ENCODE results near the gene TUSC1.
"Not testable (repeated sequence)": the region's sequence is repeated elsewhere in the genome, so short reads cannot be mapped to it uniquely, and the experiment has no call there.

The TUSC1 gene

DNA sequence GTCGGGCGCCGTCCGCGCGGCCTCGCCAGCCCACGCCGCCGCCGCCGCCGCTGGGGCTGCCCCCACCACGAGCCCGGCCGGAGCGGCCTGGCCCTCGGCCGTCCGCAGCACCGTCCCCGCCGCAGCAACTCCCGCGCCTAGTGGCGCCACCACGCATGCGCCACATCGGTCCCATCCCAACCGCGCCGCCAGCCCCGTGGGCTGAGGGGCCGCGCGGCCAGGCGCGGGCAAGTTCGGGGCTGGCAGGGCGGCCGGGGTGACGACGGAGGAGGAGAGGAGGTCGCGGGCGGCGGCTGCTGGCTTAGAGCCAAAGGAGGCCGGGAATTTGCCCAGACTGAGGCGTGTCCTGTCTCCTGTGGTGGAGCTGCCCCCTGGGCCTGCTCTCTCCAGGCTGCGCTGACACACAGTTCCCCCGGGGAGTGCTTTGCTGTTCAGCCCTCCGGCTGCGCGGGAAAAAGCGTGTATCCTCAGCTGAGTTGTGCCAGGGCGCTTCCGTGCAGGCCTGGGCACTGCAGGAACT lies at the start of gene TUSC1:
Gene TUSC1, minus strand, starts transcription at position 298 of the 520 bp plus-strand sequence. Its CDS starts 132 bp downstream, at position 166.
- peak; percentile 21 for DNase-seq (ENCODE audit: low spot score)

DNA sequence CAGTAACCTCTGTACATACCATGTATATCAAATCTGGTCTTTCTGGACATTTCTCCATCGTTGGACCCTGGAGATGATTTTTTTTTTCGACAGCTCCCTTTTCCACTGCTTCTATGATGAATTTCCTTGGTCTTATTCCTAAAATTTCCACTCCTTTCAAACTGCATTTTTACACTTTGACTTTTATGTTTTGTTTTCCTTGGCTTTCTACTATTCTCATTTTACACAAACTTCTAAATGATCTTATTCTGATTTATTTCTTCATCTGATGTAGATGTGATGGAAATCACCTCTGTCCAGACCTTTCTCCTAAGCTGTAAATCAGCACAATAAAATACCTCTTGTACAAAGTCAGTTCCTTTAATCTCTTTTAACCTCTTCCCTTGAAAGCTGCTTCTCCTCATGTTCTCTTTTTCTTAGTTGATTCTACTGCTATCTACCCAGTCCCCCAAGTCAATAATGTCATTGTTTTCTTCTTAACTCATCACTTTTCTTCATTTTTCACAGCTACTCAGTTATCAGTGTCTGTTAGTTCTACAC lies 48.7 kb upstream of the TUSC1 start:
- no peak for DNase-seq (ENCODE audit: low spot score)

DNA sequence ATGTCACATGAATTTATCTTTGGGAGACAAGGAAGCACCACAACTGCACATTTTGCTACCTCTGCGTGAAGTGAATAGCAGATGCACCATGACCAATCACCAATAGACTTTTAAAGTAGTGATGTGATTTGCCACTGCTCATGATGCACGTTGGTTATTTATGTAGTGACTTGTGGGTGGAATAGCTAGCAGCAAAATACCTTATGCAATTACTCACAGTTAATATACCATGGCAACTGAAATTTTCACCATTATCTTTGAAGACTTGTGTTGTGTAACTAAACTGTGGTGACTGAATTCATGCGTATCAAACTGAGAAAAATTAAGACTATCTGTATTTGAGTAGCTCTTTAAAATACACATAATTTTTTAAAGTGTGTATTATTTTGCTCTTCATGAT lies 46.2 kb upstream of the TUSC1 start:
- no peak for DNase-seq (ENCODE audit: low spot score)

DNA sequence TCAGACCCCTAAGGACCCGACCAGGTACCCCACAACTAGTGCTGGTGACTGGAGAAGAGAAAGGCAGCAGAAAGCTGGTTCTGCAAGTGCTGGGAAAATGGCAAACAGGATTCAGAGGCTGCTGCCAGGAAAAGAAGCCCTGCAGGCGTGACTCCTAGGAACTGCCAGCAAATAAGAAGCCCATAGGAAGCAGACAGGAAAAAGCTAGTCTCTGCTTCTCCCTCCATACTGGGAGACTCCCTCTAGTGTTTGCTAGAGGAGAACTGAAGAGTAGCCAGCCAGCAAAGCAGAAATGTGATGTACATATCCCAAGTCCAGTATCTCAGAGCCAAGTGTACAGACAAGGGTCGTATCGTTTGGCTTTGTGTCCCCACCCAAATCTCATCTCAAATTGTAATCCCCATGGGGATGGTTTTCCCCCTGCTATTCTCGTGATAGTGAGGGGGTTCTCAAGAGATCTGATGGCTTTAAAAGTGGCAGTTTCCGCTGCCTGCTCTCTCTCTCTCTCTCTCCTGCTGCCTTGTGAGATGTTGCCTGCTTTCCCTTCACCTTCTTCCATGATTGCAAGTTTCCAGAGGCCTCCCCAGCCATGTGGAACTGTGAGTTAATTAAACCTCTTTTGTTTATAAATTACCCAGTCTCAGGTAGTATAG lies 38.1 kb upstream of the TUSC1 start:
- DNase-seq (ENCODE audit: low spot score): peak; percentile 24

DNA sequence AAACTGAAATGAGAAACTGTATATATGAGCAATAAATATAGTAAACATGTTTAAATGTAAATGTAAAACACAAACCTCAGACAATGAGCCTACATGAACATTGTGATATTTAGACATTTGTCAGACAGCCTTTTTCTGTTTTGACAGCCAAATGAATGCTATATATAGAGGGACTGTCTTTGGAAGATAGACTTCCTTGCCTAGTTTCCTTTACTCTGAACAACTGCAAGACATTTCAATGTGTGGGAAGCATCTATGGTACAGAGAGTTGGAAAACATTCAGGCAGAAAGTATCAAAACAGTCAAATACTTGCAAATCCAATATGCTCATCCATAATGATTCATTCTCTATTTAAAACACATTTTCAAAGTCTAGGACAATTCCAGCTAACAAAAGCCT lies 31.7 kb upstream of the TUSC1 start:
- DNase-seq (ENCODE audit: low spot score): no peak

DNA sequence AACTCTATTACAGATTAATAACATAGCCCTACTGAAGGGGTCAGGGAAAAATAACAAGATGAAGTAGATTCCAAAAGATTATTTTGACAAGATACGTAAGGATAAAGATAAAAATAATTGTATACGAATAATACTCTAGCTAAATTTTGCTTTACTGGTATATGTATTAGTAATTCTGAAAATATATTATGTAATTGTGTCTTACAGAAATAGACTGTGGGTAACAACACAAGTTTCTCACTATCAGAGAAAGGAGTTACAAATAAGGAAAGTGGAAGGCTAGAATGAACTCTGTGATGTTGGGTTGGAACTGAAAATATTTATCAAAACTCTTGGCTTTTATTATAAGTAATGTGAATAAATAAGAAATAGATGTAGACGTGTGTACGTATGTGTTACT lies 26.6 kb upstream of the TUSC1 start:
- no peak for DNase-seq (ENCODE audit: low spot score)

DNA sequence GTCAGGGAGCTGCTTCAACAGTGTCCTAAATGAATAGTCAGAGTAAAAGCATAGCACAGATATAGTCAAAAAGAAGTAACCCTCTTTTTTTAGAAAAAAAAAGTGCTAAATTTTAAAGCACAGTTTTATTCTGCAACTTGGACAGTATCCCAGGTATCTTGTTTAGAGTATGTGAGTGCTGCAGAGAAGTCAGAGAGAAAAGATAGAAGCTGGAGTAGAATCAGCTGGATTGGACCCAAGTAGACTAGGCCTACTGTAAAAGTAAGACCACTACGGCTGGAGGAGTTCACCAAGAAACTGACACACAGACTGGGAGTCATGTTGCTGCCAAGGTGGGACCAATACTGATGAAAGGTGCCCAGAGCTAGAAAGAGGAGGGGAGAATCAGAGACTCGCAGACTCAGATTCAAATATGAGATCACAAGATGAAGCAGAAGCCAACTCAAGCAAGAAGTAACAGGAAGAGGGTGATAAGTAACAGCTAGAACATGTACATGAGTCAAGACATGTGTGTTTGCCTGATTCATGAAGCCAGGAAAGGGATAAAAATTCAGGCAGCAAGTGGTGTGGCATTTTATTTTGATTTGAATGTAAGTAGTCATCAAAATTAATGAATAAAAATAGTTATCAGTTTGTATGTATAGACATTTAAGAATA lies 25.6 kb upstream of the TUSC1 start:
- no peak for DNase-seq (ENCODE audit: low spot score)

DNA sequence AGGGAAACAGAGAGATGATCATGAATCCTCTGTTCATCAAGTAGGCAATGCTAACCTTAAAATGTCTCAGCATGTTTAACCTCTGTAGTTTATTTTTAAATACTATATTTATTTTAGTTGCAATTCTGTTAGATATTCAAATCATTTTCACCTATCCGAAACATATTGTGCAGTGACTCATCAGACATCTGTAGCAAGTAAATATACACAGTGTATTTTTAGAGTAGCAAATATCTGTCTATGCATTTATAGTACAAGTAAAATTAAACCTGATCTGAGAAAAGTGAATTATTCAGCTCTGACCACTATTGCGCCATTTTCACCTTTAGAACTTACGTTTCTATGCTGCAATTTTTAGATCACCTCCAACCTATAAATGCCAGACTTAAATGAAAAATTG lies 24.3 kb upstream of the TUSC1 start:
- no peak for DNase-seq (ENCODE audit: low spot score)

DNA sequence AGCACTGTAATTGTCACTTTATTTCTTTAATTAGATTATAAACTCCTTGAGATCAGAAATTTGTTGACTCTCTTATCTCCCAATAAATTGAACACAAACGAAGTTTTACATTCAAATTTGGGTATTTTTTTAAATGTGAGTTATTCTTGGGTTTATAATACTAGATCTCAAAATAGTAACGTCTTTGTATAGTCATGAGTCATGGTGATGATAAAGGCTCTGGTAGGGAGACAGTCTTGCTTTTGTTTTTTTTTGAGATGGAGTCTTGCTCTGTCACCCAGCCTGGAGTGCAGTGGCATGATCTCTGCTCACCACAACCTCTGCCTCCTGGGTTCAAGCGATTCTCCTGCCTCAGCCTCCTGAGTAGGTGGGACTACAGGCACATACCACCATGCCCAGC lies 22.7 kb upstream of the TUSC1 start:
- DNase-seq (ENCODE audit: low spot score): not testable (repeated sequence)

DNA sequence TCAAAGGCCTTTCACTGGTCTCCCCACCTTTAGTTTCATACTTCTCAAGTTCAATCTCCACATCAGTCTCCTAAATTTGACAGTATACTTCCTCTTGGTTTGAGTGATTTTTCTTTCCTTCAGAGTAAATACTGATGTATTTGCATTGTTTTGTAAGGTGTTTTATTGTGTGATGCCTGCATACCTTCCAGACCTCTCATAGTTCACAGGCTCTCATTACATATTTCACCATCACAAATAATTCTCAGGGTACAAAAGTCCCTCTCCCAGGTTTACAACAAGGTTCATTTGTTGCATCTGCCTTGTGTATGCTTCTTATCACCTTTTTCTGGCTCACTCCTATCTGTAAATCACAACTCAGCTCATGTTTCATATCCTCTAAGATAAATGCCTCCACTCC lies 22.2 kb upstream of the TUSC1 start:
- no peak for DNase-seq (ENCODE audit: low spot score)

DNA sequence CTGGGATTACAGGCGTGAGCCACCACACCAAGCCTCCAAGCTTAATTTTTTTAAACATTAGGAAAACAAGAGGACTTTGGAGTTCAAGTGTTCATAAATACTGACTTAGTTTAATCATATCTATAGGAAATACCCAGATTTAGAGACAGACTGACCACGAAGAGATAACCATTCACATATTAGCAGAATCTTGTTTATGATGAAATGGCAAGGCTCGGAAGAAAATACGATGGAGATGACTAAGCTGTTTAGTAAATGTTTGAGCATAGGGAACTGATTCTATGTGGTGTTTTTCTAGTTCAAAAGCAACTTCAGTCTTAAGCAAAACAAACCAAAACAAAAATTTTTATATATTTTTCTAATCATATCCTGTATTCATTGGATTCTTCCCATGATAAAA lies 13.5 kb upstream of the TUSC1 start:
- no peak for DNase-seq (ENCODE audit: low spot score)

DNA sequence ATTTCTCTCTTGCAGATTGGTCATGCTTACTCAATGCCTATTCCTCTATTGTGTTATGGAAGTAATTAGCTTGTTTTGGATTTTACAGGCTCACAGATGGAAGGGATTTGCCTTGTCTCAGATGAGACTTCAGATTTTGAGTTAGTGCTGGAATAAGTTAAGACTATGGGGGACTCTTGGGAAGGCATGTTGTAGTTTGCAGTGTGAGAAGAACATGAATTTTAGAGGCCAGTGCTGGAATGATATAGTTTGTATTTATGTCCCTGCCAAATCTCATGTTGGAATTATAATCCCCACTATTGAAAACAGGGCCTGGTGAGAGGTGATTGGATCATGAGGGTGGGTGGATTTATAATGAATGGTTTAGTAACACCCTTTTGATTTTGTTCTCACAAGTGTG lies 6.1 kb upstream of the TUSC1 start:
- DNase-seq (ENCODE audit: low spot score): no peak

DNA sequence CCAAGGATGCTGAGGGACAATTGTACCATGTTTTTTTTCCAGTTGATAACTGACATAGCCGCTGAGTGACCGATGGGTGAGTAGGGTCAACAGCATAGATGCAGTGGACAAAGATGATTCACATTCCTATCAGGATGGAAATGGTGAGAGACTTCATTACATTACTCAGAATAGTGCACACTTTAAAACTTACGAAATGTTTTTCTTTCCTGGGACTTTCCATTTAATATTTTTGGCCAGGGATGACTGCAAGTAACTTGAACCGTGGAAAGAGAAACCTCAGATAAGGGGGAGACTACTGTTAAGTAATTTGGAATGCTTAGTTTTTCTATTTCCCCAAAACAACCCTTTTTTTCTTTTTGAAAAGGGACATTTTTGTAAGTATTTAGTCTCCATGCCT lies 3.0 kb upstream of the TUSC1 start:
- no peak for DNase-seq (ENCODE audit: low spot score)

DNA sequence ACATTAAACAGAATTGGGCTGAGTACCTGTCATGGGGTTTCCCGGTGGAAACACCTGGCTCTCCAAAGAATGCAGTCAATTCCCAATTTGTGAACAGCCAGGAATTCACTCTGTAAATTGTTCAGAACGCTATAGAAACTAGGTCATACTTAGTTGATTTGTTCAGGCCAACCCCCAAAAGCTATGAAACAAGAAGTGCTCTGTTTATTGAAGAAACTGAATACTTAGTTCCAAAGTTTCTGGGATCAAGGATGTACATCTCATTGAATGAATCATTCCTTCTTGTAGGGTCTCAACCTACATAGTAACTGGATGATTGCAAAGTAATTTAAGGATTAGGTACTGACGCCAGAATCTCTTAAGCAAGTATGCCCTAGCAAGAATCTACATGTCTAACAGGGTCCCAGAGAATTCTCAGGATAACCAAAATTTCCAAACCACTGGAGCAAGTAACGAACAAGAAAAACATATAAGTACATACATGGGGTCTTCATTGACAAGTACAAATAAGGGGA lies 659 bp upstream of the TUSC1 start:
- DNase-seq (ENCODE audit: low spot score): no peak

DNA sequence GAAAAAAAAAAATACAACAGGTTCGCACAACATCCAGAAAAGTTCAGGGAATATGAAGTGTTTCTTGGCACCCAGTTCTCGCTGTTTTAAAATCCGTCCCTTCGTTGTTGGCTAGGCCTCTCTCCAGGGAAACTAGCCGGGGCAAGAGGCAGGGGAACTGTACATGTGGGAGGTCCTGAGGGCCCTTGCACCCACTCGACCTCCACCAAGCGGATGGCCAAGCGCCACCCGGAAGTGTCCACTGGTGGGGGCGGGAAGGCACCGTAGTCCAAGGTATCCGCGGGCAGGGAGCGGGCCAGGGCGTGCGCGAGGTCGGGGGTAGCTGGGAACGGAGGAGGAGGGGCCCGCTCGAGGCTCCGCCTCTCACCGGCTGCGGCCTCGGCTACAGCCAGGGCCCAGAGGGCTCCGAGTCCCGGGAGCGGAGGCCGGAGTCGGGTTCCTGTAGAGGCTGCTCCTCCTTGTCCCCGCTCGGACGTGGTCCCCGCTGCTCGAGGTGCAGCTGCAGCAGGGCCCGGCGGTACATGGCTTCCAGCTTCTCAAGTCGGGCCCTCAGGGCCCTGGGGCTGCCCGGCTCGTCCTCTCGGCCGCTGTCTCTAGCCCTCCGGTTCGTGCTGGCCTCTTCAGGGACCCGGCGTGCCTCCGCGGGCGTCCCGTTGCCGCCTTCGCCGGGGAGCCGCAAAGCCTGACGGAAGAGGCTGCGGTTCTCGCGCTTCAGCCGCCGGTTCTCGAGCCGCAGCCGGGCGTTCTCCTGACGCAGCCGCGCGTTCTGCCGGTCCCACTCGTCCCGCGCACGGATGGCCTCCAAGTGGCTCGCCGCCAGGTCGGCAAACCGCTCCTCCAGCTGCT lies 720 bp downstream of the TUSC1 start:
- peak; percentile 8 for DNase-seq (ENCODE audit: low spot score)

DNA sequence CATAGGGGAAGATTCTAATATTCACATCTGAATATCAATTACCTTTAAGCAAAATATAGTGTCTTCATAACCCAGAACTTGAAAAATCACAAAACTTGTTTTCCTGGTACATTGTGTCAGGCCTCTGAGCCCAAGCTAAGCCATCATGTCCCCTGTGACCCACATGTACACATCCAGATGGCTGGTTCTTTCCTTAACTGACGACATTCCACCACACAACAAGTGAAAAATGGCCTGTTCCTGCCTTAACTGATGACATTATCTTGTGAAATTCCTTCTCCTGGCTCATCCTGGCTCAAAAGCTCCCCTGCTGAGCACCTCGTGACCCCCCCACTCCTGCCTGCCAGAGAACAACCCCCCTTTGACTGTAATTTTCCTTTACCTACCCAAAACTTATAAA lies 2.4 kb downstream of the TUSC1 start:
- DNase-seq (ENCODE audit: low spot score): not testable (repeated sequence)

DNA sequence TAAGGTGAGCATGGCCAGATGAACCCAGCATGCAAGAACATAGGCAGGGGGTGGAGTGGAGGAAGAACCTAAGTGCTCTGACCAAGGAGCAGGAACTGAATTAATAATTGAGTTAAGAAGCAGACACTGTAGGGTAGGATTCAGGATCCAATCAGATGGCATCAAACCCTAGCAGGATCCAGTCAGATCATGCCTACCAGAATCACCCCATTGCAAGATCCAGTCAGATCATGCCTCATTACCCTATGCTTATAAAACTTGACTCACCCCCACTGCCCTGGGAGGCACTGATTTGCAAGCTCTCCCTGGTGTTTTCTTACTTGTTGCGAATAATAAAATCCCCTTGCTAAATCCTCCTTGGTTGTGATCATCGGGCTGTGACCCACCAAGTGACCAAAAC lies 19.7 kb downstream of the TUSC1 start:
- no peak for DNase-seq (ENCODE audit: low spot score)

DNA sequence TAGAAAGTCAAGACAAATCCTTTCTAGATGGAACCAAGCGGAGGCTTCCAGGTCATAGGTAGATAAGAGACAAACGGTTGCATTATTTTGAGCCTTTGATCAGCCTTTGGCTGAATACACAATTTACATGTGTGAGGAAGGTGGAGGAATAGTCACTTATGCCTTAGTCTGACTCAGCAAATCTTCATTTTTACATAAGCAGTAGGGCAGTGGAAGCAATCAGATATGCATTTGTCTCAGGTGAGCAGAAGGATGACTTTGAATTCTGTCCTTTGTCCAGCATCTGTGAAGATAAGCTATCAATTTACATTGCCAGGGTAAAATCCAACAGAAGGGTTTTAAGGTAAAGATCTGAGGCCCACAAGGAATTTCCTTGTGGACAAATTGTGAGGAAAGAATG lies 23.8 kb downstream of the TUSC1 start:
- DNase-seq (ENCODE audit: low spot score): no peak

DNA sequence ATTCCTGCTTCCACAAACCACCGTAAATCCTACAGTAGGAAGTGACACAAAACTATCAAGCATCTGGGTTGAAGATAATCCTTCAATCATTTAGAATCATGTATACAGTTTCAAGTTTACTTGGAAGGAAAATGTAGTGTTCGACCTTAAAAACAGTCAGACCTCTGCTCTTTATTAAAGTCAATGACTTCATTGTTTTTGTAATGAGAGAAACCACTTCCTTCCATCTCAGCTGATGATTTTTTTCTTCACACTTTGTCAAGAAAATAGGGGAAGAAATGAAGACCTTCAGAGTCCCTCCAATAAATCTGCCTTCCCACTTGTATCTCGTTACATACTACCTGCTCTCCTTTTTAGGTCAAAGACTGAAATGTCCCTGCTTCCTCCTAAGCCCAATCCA lies 30.1 kb downstream of the TUSC1 start:
- DNase-seq (ENCODE audit: low spot score): no peak

DNA sequence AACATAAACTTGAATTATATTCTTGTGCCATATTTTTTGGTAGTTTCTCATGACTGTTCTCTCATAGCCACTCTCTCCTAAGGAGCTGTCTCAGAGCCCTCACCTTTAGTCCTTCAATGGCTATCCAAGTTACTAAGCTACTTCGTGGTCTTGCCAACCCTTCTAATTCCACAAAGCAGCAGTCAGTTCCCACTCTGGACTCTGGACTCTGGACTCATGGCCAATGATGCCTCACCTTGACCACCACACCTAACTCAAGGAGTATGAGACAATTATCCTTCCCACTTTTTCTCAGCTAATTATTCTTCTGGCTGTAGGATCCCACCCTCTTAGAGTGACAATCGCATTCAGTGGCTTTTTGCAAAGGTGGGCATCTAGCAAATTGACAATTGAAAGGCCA lies 42.2 kb downstream of the TUSC1 start:
- DNase-seq (ENCODE audit: low spot score): no peak

DNA sequence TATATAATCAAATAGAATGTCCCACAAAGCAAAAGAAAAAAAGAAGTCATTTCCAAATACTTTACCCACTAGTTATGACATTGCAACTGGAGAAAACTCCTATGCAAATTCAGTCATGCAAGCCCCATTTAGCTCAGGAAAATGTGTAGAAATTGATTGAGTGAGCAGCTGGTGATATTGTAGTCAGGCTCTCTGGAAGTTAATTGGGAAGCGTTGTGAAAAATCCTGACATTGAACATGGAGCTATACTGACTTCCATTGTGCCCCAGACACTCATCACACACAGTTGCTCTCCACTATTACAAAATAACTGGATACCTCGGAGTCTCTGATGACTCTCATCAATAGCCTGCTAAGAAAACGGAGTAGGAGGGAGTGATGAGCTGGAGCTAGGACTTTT lies 49.0 kb downstream of the TUSC1 start:
- DNase-seq (ENCODE audit: low spot score): no peak

Measured in HuH-7 (cell line).